K562 (cell line): ENCODE measurements around the gene VSIG10L.

Experiments
- CEBPB ChIP-seq: fragments of 450-650 bp; IDR thresholded peaks from 2 replicates; pipeline ENCODE4 v1.6.1; 2016; ENCODE audit warnings: missing genetic modification characterization, missing compliant biosample characterization
- EZH2 ChIP-seq: IDR thresholded peaks from 2 replicates; pipeline ENCODE4 v1.6.1; 2012; ENCODE audit warnings: low read depth, mild to moderate bottlenecking, inconsistent platforms, low read length, borderline replicate concordance
- PCBP2 ChIP-seq: fragments of 200-400 bp; formaldehyde crosslinking; IDR thresholded peaks from 2 replicates; pipeline ENCODE4 v1.6.1; 2018; ENCODE audit warnings: low read length, low read depth, mild to moderate bottlenecking, moderate library complexity; ENCODE audit not compliant: poor library complexity, severe bottlenecking
- POLR2AphosphoS2 ChIP-seq: IDR thresholded peaks from 2 replicates; pipeline ENCODE4 v1.6.1; 2012; ENCODE audit warnings: low read length, improper control_type of control experiment
- RNF2 ChIP-seq: sonication (generic); IDR thresholded peaks from 2 replicates; pipeline ENCODE4 v1.6.1; 2016
- ZFX ChIP-seq: sonication (generic); formaldehyde crosslinking; IDR thresholded peaks from 2 replicates; pipeline ENCODE4 v1.8.0; 2022; ENCODE audit warnings: mild to moderate bottlenecking, missing genetic modification reagents, moderate library complexity
- ZNF311 ChIP-seq: fragments of 250-450 bp; sonication (Bioruptor Pico); IDR thresholded peaks from 2 replicates; pipeline ENCODE4 v1.4.0; 2020; ENCODE audit warnings: mild to moderate bottlenecking, moderate library complexity
- TF ChIP-seq, protein P1 (sequence below), 2 experiments: fragments of 450-650 bp; IDR thresholded peaks; 2 replicates each; pipeline ENCODE4 v1.6.1; 2016; ENCODE audit warnings: mild to moderate bottlenecking in 2 of 2, borderline replicate concordance in 1 of 2, low read depth in 1 of 2, moderate library complexity in 1 of 2
- TF ChIP-seq, protein P2 (sequence below): fragments of 450-650 bp; IDR thresholded peaks from 2 replicates; pipeline ENCODE4 v1.6.1; 2016; ENCODE audit warnings: low read depth, mild to moderate bottlenecking, moderate library complexity
- TF ChIP-seq, protein P3 (sequence below), 3 experiments: IDR thresholded peaks in 2 of 3; conservative IDR thresholded peaks in 1 of 3; 2 replicates each; pipeline ENCODE4 v1.5.1; 2011 to 2012; ENCODE audit warnings: low read length in 3 of 3, mild to moderate bottlenecking in 3 of 3, control low read depth in 2 of 3, improper control_type of control experiment in 1 of 3, inconsistent platforms in 1 of 3, low read depth in 1 of 3, mixed read lengths in 1 of 3, moderate library complexity in 1 of 3; ENCODE audit not compliant: insufficient read depth in 2 of 3

DNA sequence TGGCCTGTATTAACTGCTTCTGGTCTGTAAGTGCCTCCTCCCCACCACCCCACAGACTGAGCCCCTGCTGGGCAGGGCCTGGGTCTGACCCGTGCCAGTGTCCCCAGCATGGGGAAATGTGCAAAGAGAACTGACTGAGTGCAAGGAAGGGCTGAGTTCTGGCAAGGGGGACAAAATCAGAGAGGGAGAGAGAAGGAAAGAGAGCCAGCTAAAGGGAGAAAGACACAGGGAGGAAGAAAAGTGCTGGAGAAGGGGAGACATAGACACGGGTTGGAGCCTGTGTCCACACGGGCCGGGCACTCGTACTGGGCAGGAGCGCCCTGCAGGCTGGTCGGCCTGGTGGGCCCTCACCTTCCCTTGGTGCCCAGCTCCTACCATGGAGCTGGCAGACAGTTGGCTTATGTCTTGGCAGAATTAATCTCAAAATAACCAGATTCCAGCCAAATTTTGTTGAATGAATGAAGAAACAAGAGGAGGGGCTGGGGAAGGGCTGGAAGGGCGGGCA, 29.3 kb upstream of the VSIG10L start:
- TF ChIP-seq, protein P1, sequence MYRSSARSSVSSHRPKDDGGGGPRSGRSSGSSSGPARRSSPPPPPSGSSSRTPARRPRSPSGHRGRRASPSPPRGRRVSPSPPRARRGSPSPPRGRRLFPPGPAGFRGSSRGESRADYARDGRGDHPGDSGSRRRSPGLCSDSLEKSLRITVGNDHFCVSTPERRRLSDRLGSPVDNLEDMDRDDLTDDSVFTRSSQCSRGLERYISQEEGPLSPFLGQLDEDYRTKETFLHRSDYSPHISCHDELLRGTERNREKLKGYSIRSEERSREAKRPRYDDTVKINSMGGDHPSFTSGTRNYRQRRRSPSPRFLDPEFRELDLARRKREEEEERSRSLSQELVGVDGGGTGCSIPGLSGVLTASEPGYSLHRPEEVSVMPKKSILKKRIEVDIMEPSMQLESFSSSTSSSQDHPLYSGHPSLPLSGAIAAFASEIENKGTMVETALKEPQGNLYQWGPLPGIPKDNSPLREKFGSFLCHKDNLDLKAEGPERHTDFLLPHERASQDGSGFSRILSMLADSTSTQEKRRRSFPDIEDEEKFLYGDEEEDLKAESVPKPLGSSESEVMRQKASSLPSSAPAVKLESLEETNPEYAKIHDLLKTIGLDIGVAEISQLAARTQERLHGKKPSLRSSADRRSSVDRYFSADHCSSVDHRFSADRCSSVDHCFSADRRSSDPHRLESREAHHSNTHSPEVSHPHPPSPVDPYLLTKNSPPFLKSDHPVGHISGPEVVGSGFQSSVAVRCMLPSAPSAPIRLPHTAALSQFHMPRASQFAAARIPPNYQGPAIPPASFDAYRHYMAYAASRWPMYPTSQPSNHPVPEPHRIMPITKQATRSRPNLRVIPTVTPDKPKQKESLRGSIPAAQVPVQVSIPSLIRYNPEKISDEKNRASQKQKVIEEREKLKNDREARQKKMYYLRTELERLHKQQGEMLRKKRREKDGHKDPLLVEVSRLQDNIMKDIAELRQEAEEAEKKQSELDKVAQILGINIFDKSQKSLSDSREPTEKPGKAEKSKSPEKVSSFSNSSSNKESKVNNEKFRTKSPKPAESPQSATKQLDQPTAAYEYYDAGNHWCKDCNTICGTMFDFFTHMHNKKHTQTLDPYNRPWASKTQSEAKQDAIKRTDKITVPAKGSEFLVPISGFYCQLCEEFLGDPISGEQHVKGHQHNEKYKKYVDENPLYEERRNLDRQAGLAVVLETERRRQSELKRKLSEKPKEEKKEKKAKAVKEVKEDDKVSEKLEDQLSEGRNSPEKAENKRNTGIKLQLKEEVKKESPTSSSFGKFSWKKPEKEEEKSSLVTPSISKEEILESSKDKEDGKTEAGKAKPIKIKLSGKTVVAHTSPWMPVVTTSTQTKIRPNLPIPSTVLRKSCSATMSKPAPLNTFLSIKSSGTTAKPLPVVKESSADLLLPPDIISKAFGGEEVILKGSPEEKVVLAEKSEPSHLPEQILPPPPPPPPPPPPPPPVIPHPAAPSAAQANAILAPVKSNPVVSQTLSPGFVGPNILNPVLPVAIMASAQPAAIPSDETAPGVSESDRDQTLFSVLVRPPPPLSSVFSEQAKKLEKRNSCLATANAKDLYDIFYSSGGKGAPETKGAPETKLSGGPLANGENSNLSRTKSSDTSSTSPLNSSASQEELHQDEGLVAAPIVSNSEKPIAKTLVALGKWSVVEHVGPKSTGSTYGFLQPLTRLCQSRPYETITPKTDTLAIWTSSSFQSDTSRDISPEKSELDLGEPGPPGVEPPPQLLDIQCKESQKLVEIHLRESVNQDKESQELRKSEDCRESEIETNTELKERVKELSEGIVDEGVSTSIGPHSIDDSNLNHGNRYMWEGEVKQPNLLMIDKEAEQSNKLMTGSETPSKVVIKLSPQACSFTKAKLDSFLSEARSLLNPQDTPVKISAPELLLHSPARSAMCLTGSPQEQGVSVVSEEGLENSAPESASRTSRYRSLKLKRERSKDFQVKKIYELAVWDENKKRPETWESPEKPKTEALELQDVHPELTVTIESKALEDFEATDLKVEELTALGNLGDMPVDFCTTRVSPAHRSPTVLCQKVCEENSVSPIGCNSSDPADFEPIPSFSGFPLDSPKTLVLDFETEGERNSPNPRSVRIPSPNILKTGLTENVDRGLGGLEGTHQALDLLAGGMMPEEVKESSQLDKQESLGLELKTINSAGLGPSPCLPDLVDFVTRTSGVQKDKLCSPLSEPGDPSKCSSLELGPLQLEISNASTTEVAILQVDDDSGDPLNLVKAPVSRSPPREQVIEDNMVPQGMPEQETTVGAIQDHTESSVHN (IDR thresholded peaks at IDR 0.05; ENCODE audit: borderline replicate concordance in 1 of 2, low read depth in 1 of 2) = no peak
- TF ChIP-seq ZFX (no peak), POLR2AphosphoS2 (no peak), RNF2 (no peak), ZNF311 (CRISPR knock-in tag) (no peak), EZH2 (no peak), PCBP2 (no peak), CEBPB (tag) (no peak)
- TF ChIP-seq, protein P2, sequence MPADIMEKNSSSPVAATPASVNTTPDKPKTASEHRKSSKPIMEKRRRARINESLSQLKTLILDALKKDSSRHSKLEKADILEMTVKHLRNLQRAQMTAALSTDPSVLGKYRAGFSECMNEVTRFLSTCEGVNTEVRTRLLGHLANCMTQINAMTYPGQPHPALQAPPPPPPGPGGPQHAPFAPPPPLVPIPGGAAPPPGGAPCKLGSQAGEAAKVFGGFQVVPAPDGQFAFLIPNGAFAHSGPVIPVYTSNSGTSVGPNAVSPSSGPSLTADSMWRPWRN = no peak
- TF ChIP-seq, protein P3, sequence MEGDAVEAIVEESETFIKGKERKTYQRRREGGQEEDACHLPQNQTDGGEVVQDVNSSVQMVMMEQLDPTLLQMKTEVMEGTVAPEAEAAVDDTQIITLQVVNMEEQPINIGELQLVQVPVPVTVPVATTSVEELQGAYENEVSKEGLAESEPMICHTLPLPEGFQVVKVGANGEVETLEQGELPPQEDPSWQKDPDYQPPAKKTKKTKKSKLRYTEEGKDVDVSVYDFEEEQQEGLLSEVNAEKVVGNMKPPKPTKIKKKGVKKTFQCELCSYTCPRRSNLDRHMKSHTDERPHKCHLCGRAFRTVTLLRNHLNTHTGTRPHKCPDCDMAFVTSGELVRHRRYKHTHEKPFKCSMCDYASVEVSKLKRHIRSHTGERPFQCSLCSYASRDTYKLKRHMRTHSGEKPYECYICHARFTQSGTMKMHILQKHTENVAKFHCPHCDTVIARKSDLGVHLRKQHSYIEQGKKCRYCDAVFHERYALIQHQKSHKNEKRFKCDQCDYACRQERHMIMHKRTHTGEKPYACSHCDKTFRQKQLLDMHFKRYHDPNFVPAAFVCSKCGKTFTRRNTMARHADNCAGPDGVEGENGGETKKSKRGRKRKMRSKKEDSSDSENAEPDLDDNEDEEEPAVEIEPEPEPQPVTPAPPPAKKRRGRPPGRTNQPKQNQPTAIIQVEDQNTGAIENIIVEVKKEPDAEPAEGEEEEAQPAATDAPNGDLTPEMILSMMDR (IDR thresholded peaks at IDR 0.05 in 2 of 3, conservative IDR thresholded peaks at IDR 0.05 in 1 of 3; ENCODE audit: insufficient read depth in 2 of 3, low read depth in 1 of 3, low read length in 3 of 3) = no peak
